Activated CD4-positive, alpha-beta T cell treated with anti-CD3 and anti-CD28 coated beads, Interleukin-2, amount 10 ng/mL, durations not matched to agents 24 days and 14 days (primary cell): ENCODE data around the gene FPR1. TPM values are rescaled to one million over a fixed set of nuclear protein-coding genes. Genes with fewer than 3 reads are reported as not detected.

ENCODE experiments used
- DNase-seq: peaks from one replicate; pipeline ENCODE4 v3.0.0; 2022
- H3K27ac Mint-ChIP-seq: one replicate; pipeline ENCODE4 v1.8.0; 2022; ENCODE audit warnings: mild to moderate bottlenecking, mixed read lengths
- H3K27me3 Mint-ChIP-seq: one replicate; pipeline ENCODE4 v1.8.0; 2022; ENCODE audit warnings: mixed read lengths
- H3K36me3 Mint-ChIP-seq: one replicate; pipeline ENCODE4 v1.8.0; 2022; ENCODE audit warnings: low read depth, mild to moderate bottlenecking, mixed read lengths
- H3K4me1 Mint-ChIP-seq: one replicate; pipeline ENCODE4 v1.8.0; 2021; ENCODE audit warnings: mixed read lengths
- H3K4me3 Mint-ChIP-seq: one replicate; pipeline ENCODE4 v1.8.0; 2022; ENCODE audit warnings: mild to moderate bottlenecking, moderate library complexity, mixed read lengths
- H3K9me3 Mint-ChIP-seq: one replicate; pipeline ENCODE4 v1.8.0; 2021; ENCODE audit warnings: mixed read lengths
- intact Hi-C: fragments of 100-400 bp; cut with micrococcal nuclease; formaldehyde crosslinking; loops from one replicate; pipeline ENCODE4 v1.15.1; 2023
- total RNA-seq: library from RNA; stranded (reverse); gene quantifications from 2 replicates; pipeline ENCODE4 v1.2.3, GENCODE V29; 2022

FPR1 gene
- total RNA-seq, 1 donor from 2014 or later: not detected

DNA sequence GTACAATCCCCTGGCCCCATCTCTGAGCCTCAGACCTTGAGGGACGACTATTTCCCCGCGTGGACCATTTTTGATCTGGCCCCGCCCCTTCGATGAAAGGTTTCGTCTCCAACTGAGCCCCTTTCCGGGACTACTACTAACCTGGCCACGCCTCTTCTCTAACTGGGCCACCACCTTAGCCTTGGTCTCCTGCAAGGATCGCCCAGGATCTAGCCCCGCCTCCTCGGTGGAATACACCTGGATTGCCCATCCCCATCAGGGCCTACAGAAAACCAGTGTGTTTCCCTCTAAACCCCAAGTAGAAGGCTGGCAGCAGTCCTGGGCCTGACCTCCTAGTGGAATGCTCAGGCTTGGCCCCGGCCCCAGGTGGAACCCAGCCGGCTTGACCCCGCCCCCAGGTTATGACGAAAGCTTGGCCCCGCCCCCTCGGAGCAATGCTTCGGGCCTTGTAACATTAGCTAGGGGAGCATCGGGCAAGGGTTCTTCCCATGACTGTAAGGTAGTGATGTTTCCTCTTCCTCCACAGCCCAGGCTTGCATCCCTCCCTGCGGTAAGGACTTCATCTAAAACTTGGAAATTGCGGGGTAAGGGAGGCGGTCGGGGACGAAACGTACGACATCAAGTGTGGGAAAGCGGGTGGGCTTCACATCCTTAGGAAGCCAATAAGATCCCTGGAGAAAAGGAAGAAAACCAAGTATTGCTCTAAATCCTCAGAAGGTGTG lies 49.4 kb downstream of the FPR1 start:
- intact Hi-C loops: no loop called here
- Mint-ChIP-seq H3K4me3 (peak overlapping the region; percentile 90), H3K27ac (no peak overlapping the region), H3K4me1 (peaks cover 24% of the 10 kb centered on the region), H3K36me3 (peaks cover 30% of the 10 kb centered on the region), H3K9me3 (no peaks in the 10 kb centered on the region), H3K27me3 (peaks cover 3% of the 10 kb centered on the region)
- DNase-seq: peak; percentile 79

DNA sequence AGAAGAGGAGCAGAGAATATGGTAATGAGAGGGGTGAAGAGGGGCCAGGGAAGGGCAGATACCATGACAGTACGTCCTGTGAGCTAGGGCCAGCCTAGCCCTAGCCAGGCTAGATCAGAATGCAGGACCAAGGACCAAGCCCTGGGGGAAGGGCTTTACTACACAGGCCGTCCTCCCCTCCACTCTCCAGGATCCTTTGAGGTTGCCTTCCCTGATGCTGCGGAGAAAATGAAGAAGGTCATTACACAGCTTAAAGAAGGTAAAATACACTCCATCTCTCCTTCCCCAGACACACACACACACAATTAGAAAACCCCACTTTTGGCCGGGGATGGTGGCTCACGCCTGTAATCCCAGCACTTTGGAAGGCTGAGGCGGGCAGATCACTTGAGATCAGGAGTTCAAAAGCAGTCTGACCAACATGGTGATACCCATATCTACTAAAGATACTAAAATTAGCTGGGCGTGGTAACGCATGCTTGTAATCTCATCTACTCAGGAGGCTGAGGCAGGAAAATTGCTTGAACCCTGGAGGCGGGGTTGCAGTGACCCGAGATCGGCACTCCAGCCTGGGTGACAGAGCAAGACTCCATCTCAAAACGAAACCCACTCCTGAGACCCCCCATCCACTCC lies 50.1 kb downstream of the FPR1 start:
- Mint-ChIP-seq H3K9me3 (no peaks in the 10 kb centered on the region), H3K27ac (no peak overlapping the region), H3K4me3 (no peak overlapping the region), H3K27me3 (peaks cover 3% of the 10 kb centered on the region), H3K36me3 (peaks cover 28% of the 10 kb centered on the region), H3K4me1 (peaks cover 24% of the 10 kb centered on the region)
- intact Hi-C loops: no loop called here
- DNase-seq: no peak

GRCh38 chr19:51699170-51699569 lies 52.5 kb downstream of the FPR1 start:
- H3K27me3 Mint-ChIP-seq: peaks cover 3% of the 10 kb centered on the region
- H3K4me1 Mint-ChIP-seq: peaks cover 11% of the 10 kb centered on the region
- no peaks in the 10 kb centered on the region for H3K9me3 Mint-ChIP-seq
- H3K27ac Mint-ChIP-seq: no peak overlapping the region
- intact Hi-C loops: no loop called here
- no peak overlapping the region for H3K4me3 Mint-ChIP-seq
- no peak for DNase-seq
- peaks cover 12% of the 10 kb centered on the region for H3K36me3 Mint-ChIP-seq

GRCh38 chr19:51698296-51698695 lies 53.4 kb downstream of the FPR1 start:
- no peak overlapping the region for H3K4me3 Mint-ChIP-seq
- DNase-seq: no peak
- no peaks in the 10 kb centered on the region for H3K9me3 Mint-ChIP-seq
- peaks cover 3% of the 10 kb centered on the region for H3K27me3 Mint-ChIP-seq
- intact Hi-C loops: no loop called here
- H3K36me3 Mint-ChIP-seq: peaks cover 12% of the 10 kb centered on the region
- H3K27ac Mint-ChIP-seq: no peak overlapping the region
- peaks cover 6% of the 10 kb centered on the region for H3K4me1 Mint-ChIP-seq

GRCh38 chr19:51697169-51697776 lies 54.4 kb downstream of the FPR1 start:
- no peak for DNase-seq
- Mint-ChIP-seq H3K4me1 (no peaks in the 10 kb centered on the region), H3K4me3 (no peak overlapping the region), H3K9me3 (no peaks in the 10 kb centered on the region), H3K27me3 (no peaks in the 10 kb centered on the region), H3K27ac (no peak overlapping the region), H3K36me3 (peaks cover 8% of the 10 kb centered on the region)
- intact Hi-C loops: no loop called here

DNA sequence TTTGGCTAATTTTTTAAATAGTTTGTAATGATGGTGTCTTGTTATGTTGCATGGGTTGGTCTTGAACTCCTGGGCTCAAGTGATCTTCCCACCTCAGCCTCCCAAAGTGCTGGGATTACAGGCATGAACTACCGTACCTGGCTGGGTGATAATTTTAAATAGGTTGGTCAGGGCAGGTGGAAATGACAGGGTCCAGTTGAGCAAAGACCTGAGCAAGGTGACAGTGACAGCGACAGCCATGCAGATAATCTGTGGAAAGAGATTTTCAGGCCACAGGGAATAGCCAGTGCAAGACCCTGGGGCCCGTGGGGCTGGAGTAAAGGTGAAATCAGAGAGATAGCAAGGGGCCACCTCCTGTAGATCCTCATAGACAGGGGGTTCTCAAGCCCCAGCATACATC lies 55.1 kb downstream of the FPR1 start:
- no peak overlapping the region for H3K27ac Mint-ChIP-seq
- DNase-seq: no peak
- peaks cover 3% of the 10 kb centered on the region for H3K4me1 Mint-ChIP-seq
- no peaks in the 10 kb centered on the region for H3K9me3 Mint-ChIP-seq
- no peak overlapping the region for H3K4me3 Mint-ChIP-seq
- peaks cover 7% of the 10 kb centered on the region for H3K36me3 Mint-ChIP-seq
- no peaks in the 10 kb centered on the region for H3K27me3 Mint-ChIP-seq
- intact Hi-C loops: no loop called here

Other genes starting within 250 kb of the FPR1 start
- 0.91 and 0.95 TPM in 2 replicates for gene SIGLEC6, start 220.2 kb downstream of the FPR1 start, total RNA-seq
- gene ZNF175, start 180.6 kb downstream of the FPR1 start, total RNA-seq: 8.5 and 10.2 TPM in 2 replicates
- gene SIGLEC5, start 121.5 kb downstream of the FPR1 start, total RNA-seq: not detected in 2 replicates
- not detected in 2 replicates for gene SIGLEC14, start 105.1 kb downstream of the FPR1 start, total RNA-seq
- gene SPACA6, start 58.5 kb downstream of the FPR1 start, total RNA-seq: 6.7 and 7.0 TPM in 2 replicates
- gene HAS1, start 27.9 kb downstream of the FPR1 start, total RNA-seq: not detected in 2 replicates
- gene FPR2, start 9.3 kb upstream of the FPR1 start, total RNA-seq: not detected in 2 replicates
- not detected in 2 replicates for gene FPR3, start 43.3 kb upstream of the FPR1 start, total RNA-seq
- gene ZNF577, start 136.1 kb upstream of the FPR1 start, total RNA-seq: 5.4 and 6.9 TPM in 2 replicates
- 10.7 and 11.0 TPM in 2 replicates for gene ZNF649, start 153.1 kb upstream of the FPR1 start, total RNA-seq
- 3.5 and 5.0 TPM in 2 replicates for gene ZNF613, start 175.6 kb upstream of the FPR1 start, total RNA-seq
- 7.4 and 8.4 TPM in 2 replicates for gene ZNF350, start 235.0 kb upstream of the FPR1 start, total RNA-seq